Head of caudate nucleus (tissue), 42 donors: ENCODE measurements around the gene CTNNA1.
"Not testable (repeated sequence)": the region's sequence is repeated elsewhere in the genome, so short reads cannot be mapped to it uniquely, and the experiment has no call there.

ENCODE experiments used
- DNase-seq, 42 donors: peaks; one replicate each; pipeline versions ENCODE4 v3.0.0 to v3.0.0-alpha.2; 2020 to 2021; ENCODE audit warnings: mixed read lengths in 7 of 42
- intact Hi-C: fragments of 100-400 bp; cut with DNase I; formaldehyde crosslinking; loops from one replicate; pipeline ENCODE4 v1.15.0; 2022

CTNNA1 gene

GRCh38 chr5:138790684-138791083 is 37.5 kb downstream of the CTNNA1 start:
- no peak for DNase-seq
- intact Hi-C loops, result no loop called here

- peak in 6 of 42 donors; percentile 12 to 43 (median 26) for DNase-seq
Measured at GRCh38 chr5:138792195-138792790, 39.1 kb downstream of the CTNNA1 start.

GRCh38 chr5:138793575-138793974 is 40.4 kb downstream of the CTNNA1 start:
- no peak for DNase-seq
- intact Hi-C loops, result no loop called here

More at GRCh38 chr5:138792195-138792790, 39.1 kb downstream of the CTNNA1 start:
- intact Hi-C loops, result no loop called here

- intact Hi-C loops, result no loop called here
Measured at GRCh38 chr5:138803285-138803684, 50.1 kb downstream of the CTNNA1 start.

GRCh38 chr5:138803935-138804334 is 50.7 kb downstream of the CTNNA1 start:
- intact Hi-C loops, result no loop called here
- no peak for DNase-seq

More at GRCh38 chr5:138803285-138803684, 50.1 kb downstream of the CTNNA1 start:
- no peak for DNase-seq

- intact Hi-C loops, result no loop called here
- DNase-seq, result no peak
Measured at GRCh38 chr5:138805096-138805495, 51.9 kb downstream of the CTNNA1 start.

GRCh38 chr5:138807182-138807581 is 54.0 kb downstream of the CTNNA1 start:
- intact Hi-C loops, result no loop called here
- DNase-seq, result no peak

GRCh38 chr5:138809391-138809790 is 56.2 kb downstream of the CTNNA1 start:
- intact Hi-C loops, result no loop called here
- no peak for DNase-seq

- DNase-seq, intact Hi-C loops: not testable (repeated sequence)
Measured at GRCh38 chr5:138810861-138811260, 57.6 kb downstream of the CTNNA1 start.

GRCh38 chr5:138815529-138815928 is 62.3 kb downstream of the CTNNA1 start:
- no peak for DNase-seq
- intact Hi-C loops, result no loop called here

GRCh38 chr5:138817241-138817640 is 64.0 kb downstream of the CTNNA1 start:
- intact Hi-C loops, result no loop called here
- DNase-seq, result no peak

GRCh38 chr5:138819081-138819480 is 65.9 kb downstream of the CTNNA1 start:
- intact Hi-C loops, result no loop called here
- DNase-seq, result peak in 18 of 42 donors; percentile 6 to 45 (median 14)

GRCh38 chr5:138820695-138821094 is 67.5 kb downstream of the CTNNA1 start:
- intact Hi-C loops, result no loop called here
- DNase-seq, result no peak

GRCh38 chr5:138824516-138824915 is 71.3 kb downstream of the CTNNA1 start:
- DNase-seq, result no peak
- intact Hi-C loops, result no loop called here

- DNase-seq, result no peak
- intact Hi-C loops, result no loop called here
Measured at GRCh38 chr5:138824924-138825863, 72.0 kb downstream of the CTNNA1 start.

- DNase-seq, result no peak
- intact Hi-C loops, result no loop called here
Measured at GRCh38 chr5:138828556-138828955, 75.3 kb downstream of the CTNNA1 start.

GRCh38 chr5:138829341-138829740 is 76.1 kb downstream of the CTNNA1 start:
- intact Hi-C loops, result no loop called here
- DNase-seq, result no peak

- intact Hi-C loops, result no loop called here
- DNase-seq, result no peak
Measured at GRCh38 chr5:138831703-138832102, 78.5 kb downstream of the CTNNA1 start.

GRCh38 chr5:138832218-138832617 is 79.0 kb downstream of the CTNNA1 start:
- intact Hi-C loops, result no loop called here
- no peak for DNase-seq

- intact Hi-C loops, result no loop called here
- DNase-seq, result no peak
Measured at GRCh38 chr5:138833080-138833479, 79.9 kb downstream of the CTNNA1 start.
